ENCODE measurements around the gene NDUFS8. TPM values are rescaled to one million over a fixed set of nuclear protein-coding genes. Genes with fewer than 3 reads are reported as not detected.

Gene NDUFS8
- total and polyA plus RNA-seq, 2 of the 13 experiments (the other 11 are each of a cell fraction or from before 2014, with no cell fraction given), result 96.7 to 158 TPM

DNA sequence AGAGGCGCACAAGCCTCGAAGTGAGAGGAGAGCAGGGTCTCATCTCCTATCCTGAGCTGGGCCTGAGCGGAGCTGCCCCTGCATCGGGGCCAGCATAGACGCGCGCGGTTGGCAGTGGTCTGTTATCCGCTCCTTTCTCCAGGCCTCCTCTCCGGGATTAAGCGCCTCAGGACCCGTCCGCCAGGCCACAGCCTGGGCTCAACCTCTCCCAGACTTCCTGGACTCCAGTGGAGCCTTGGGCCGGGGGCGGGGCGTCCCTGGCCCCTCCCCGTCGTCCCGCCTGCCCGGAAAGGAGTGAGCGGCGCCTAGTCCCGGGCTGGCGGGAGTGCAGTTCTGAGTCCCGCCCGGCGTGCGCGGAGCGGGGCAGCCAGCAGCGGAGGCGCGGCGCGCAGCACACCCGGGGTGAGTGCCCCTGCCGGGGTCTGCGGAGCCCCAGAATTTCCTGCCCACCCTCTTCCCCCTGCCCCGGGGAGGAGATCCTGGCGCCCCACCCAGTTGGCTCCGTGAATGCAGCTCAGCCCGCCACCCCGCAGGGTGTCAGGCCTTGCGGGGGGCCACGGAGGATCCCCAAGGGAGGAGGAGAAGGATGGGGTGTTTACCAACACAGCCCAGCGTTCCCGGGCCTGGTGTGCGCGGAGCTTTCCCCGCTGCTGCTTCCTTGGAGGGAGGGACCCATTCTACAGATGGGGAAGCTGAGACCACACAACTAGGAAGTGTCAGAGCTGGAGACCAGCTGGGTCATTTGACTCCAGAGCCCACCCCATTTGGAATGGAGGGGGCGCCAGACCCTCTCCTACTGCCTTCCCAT is 8.4 kb downstream of the NDUFS8 start, which contains the start of gene TCIRG1 (continued):
- no peak for TF ChIP-seq MTA3 (CRISPR knock-in tag; IDR thresholded peaks at IDR 0.05)
- TF ChIP-seq, protein P1, sequence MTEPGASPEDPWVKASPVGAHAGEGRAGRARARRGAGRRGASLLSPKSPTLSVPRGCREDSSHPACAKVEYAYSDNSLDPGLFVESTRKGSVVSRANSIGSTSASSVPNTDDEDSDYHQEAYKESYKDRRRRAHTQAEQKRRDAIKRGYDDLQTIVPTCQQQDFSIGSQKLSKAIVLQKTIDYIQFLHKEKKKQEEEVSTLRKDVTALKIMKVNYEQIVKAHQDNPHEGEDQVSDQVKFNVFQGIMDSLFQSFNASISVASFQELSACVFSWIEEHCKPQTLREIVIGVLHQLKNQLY (CRISPR knock-in tag; IDR thresholded peaks at IDR 0.05), result no peak
- no peak for TF ChIP-seq PHF5A (CRISPR knock-in tag; IDR thresholded peaks at IDR 0.05; ENCODE audit: low read depth, unreplicated experiment)
- TF ChIP-seq, protein P2, sequence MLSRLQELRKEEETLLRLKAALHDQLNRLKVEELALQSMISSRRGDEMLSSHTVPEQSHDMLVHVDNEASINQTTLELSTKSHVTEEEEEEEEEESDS (CRISPR knock-in tag; IDR thresholded peaks at IDR 0.05; ENCODE audit: borderline replicate concordance), result no peak
- TF ChIP-seq CAMTA2 (CRISPR knock-in tag; IDR thresholded peaks at IDR 0.05; ENCODE audit: borderline replicate concordance), result 0 out of 2 replicates have a peak, but pooled peaks have one; percentile 3
- TF ChIP-seq CREB1 (IDR thresholded peaks at IDR 0.05), result no peak
- TF ChIP-seq CREB1 (CRISPR knock-in tag; IDR thresholded peaks at IDR 0.05), result no peak
- TF ChIP-seq GATA4 (IDR thresholded peaks at IDR 0.05; ENCODE audit: borderline replicate concordance, low read depth), result peak; percentile 68; the same call in 1 of the 2 replicates
- no peak for TF ChIP-seq SMAD9 (CRISPR knock-in tag; IDR thresholded peaks at IDR 0.05)
- no peak for TF ChIP-seq NONO (IDR thresholded peaks at IDR 0.05)
- no peak for TF ChIP-seq NONO (CRISPR knock-in tag; conservative IDR thresholded peaks at IDR 0.05)
- TF ChIP-seq MYC (CRISPR knock-in tag; IDR thresholded peaks at IDR 0.05; ENCODE audit: borderline replicate concordance), result no peak
- TF ChIP-seq ZNF570 (CRISPR knock-in tag; IDR thresholded peaks at IDR 0.05; ENCODE audit: borderline replicate concordance), result no peak
- TF ChIP-seq SNAI1 (CRISPR knock-in tag; IDR thresholded peaks at IDR 0.05; ENCODE audit: borderline replicate concordance), result peak; percentile 12; the same call in 1 of the 2 replicates
- no peak for TF ChIP-seq TBP (CRISPR knock-in tag; IDR thresholded peaks at IDR 0.05)
- no peak for TF ChIP-seq KLF11 (CRISPR knock-in tag; IDR thresholded peaks at IDR 0.05)
- 0 out of 2 replicates have a peak, but pooled peaks have one; percentile 30 for TF ChIP-seq SIN3A (IDR thresholded peaks at IDR 0.05; ENCODE audit: borderline replicate concordance, low read depth, low read length)
- TF ChIP-seq KAT7 (CRISPR knock-in tag; IDR thresholded peaks at IDR 0.05; ENCODE audit: borderline replicate concordance), result peak; percentile 28
- TF ChIP-seq ZNF260 (CRISPR knock-in tag; IDR thresholded peaks at IDR 0.05; ENCODE audit: borderline replicate concordance, low read depth), result no peak
- TF ChIP-seq, protein P3, sequence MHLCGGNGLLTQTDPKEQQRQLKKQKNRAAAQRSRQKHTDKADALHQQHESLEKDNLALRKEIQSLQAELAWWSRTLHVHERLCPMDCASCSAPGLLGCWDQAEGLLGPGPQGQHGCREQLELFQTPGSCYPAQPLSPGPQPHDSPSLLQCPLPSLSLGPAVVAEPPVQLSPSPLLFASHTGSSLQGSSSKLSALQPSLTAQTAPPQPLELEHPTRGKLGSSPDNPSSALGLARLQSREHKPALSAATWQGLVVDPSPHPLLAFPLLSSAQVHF (CRISPR knock-in tag; IDR thresholded peaks at IDR 0.05), result no peak; the same call in 1 of the 2 replicates
- TF ChIP-seq ARHGAP35 (CRISPR knock-in tag; IDR thresholded peaks at IDR 0.05; ENCODE audit: borderline replicate concordance), result no peak
- no peak for TF ChIP-seq JUN (CRISPR knock-in tag; IDR thresholded peaks at IDR 0.05)
- no peak for TF ChIP-seq NPAS2 (CRISPR knock-in tag; IDR thresholded peaks at IDR 0.05; ENCODE audit: borderline replicate concordance)
- TF ChIP-seq MEIS1 (CRISPR knock-in tag; IDR thresholded peaks at IDR 0.05; ENCODE audit: borderline replicate concordance), result no peak
- TF ChIP-seq, protein P4, sequence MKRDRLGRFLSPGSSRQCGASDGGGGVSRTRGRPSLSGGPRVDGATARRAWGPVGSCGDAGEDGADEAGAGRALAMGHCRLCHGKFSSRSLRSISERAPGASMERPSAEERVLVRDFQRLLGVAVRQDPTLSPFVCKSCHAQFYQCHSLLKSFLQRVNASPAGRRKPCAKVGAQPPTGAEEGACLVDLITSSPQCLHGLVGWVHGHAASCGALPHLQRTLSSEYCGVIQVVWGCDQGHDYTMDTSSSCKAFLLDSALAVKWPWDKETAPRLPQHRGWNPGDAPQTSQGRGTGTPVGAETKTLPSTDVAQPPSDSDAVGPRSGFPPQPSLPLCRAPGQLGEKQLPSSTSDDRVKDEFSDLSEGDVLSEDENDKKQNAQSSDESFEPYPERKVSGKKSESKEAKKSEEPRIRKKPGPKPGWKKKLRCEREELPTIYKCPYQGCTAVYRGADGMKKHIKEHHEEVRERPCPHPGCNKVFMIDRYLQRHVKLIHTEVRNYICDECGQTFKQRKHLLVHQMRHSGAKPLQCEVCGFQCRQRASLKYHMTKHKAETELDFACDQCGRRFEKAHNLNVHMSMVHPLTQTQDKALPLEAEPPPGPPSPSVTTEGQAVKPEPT (CRISPR knock-in tag; IDR thresholded peaks at IDR 0.05; ENCODE audit: low read depth), result no peak
- TF ChIP-seq ZNF331 (CRISPR knock-in tag; IDR thresholded peaks at IDR 0.05), result peak; percentile 73; the same call in 1 of the 2 replicates
- no peak for TF ChIP-seq ZFAT (CRISPR knock-in tag; conservative IDR thresholded peaks at IDR 0.05)
- TF ChIP-seq ZNF263 (CRISPR knock-in tag; IDR thresholded peaks at IDR 0.05), result peak; percentile 55; the same call in 1 of the 2 replicates
